Suprapubic skin (tissue), 3 donors: ENCODE measurements around the gene RRP1B.
"Not testable (repeated sequence)": the region's sequence is repeated elsewhere in the genome, so short reads cannot be mapped to it uniquely, and the experiment has no call there.

Source experiments
- EP300 ChIP-seq: sonication (generic); formaldehyde crosslinking; IDR thresholded peaks from one replicate; pipeline ENCODE4 v1.6.1; 2017; ENCODE audit warnings: antibody characterized with exemption
- TF ChIP-seq, protein P1 (sequence below), 2 donors: fragments of 200-600 bp in 1 of 2; fragments of 450-650 bp in 1 of 2; sonication (generic) in 1 of 2; IDR thresholded peaks; one replicate each; pipeline ENCODE4 v1.5.1; 2016 to 2019; ENCODE audit warnings: antibody characterized with exemption in 2 of 2, mild to moderate bottlenecking in 1 of 2, moderate library complexity in 1 of 2

DNA sequence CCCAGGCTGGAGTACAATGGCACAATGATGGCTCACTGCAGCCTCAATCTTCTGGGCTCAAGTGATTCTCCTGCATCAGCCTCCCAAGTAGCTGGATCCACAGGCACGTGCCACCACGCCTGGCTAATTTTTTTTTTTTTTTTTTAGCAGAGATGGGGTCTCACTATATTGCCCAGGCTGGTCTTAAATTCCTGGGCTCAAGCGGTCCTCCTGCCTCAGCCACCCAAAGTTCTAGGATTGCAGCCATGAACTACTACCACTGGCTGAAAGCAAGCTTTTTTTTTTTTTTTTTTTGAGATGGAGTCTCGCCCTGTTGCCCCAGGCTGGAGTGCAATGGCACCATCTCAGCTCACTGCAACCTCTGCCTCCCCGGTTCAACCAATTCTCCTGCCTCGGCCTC lies 53.8 kb downstream of the RRP1B start:
- TF ChIP-seq, protein P1, sequence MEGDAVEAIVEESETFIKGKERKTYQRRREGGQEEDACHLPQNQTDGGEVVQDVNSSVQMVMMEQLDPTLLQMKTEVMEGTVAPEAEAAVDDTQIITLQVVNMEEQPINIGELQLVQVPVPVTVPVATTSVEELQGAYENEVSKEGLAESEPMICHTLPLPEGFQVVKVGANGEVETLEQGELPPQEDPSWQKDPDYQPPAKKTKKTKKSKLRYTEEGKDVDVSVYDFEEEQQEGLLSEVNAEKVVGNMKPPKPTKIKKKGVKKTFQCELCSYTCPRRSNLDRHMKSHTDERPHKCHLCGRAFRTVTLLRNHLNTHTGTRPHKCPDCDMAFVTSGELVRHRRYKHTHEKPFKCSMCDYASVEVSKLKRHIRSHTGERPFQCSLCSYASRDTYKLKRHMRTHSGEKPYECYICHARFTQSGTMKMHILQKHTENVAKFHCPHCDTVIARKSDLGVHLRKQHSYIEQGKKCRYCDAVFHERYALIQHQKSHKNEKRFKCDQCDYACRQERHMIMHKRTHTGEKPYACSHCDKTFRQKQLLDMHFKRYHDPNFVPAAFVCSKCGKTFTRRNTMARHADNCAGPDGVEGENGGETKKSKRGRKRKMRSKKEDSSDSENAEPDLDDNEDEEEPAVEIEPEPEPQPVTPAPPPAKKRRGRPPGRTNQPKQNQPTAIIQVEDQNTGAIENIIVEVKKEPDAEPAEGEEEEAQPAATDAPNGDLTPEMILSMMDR (IDR thresholded peaks at IDR 0.05) = not testable (repeated sequence)
- not testable (repeated sequence) for TF ChIP-seq EP300
